HG03280 (cell line): ENCODE measurements around the gene PGAM1.
"Not testable (repeated sequence)": the region's sequence is repeated elsewhere in the genome, so short reads cannot be mapped to it uniquely, and the experiment has no call there.

ENCODE experiments used
- ATAC-seq: cut with Tn5 transposase; IDR thresholded peaks from one replicate; pipeline ENCODE4 v1.9.1; 2021; ENCODE audit warnings: mild to moderate bottlenecking, moderate library complexity; ENCODE audit not compliant: unreplicated experiment

The PGAM1 gene

DNA sequence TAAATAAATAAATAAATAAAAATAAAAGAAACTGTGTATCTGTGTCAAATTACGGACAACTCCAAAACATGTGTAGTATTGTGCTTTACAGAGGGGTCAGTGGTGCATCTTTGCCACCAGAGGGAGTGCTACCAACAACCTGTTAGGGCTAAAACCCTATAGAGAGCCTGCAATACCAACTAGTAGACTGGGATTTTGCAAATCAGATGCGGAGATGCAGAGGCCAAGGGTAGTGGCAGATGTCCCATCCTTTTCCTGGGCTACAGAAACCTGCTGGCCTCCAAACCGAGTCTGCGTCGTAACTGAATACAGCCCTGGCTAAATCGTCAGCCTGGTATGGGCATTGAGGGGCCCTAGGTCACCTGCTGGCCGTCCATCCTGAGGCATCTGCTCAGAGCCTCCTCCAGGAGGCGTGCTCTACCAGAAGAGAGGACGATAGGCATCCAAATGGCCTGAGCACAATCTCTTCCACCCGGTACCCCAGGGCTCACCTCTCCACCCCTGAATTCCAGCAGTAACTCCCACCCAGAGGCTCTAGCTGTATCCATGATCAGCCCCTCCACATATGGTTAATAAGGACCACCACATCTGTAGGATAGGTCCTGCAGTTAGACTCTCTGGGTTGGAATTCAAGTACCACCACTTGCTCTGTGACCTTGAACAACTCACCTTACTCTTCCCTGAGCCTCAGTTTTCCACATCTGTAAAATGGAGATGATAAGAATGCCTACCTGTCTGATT lies 18.6 kb upstream of the PGAM1 start:
- ATAC-seq: peak; percentile 91

DNA sequence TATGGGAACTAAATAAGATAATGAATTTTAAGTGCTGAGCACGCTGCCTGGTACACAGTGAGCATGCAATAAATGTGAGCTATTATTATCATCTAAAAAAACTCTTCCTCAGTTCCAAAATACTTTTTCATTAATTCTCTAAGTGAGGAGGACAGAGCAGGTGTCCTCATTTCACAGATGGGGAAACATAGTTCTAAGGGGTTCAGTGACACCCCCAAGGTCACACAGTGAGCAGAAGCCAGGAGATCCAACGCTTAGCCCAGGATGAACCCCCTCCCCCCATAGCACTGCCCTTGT lies 18.1 kb upstream of the PGAM1 start:
- no peak for ATAC-seq

DNA sequence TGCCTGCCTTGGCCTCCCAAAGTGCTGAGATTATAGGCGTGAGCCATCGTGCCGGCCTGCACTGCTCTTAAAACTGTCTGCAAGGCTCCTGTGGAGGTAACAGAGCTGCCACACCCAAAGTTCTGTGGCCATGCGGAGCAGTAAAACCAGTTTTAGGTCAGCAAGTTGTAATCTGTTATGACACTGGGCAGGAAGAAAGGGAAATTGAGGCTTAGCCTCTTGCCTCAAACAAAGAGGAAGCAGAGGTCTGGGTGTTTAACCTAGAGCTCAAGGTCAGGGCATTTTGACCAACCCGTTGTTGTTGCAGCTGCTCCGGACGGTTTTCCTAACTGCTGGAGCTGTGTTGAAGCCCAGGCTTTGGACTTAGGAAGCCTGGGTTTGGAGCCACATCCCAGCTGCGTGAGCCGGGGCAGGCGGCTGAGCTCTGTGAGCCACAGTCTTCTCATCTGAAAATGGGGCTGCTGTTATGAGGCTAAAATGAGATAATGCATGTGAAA lies 17.4 kb upstream of the PGAM1 start:
- ATAC-seq: no peak

DNA sequence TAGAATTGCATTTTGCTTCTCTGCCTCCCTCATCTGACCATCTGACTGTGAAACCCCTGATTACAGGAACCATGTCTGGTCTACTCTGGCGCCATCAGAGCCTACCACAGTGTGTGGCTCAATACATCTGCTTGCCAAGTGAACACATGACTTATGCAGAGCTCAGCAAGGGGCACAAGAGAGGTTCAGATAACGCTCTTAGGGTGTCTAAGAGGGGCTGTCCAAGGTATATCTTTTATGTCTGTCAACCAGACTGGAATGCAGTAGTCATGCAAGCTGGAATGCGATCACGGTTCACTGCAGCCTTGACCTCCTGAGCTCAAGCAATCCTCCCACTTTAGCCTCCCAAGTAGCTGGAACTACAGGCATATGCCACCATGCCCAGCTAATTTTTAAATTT lies 14.6 kb upstream of the PGAM1 start:
- no peak for ATAC-seq

DNA sequence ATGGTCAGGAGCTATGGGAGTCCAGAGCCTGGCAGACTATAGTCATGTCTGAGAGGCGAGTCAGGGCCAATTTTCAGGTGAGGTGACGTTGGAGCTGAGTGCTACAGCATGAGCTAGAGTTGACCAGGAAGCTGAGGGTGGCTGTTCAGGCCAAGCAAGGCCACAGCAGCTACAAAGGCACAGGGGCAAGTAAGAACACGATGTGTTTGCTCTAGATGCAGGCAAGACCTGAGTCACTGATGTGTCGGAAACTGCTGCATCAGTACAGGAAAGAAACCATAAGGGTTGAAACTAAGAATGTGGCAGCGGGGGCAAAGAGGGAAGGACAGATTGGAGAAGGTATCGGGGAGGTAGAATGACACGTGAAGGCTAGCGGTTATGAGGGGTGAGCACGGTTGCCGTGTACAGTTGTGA lies 13.1 kb upstream of the PGAM1 start:
- peak; percentile 77 for ATAC-seq

DNA sequence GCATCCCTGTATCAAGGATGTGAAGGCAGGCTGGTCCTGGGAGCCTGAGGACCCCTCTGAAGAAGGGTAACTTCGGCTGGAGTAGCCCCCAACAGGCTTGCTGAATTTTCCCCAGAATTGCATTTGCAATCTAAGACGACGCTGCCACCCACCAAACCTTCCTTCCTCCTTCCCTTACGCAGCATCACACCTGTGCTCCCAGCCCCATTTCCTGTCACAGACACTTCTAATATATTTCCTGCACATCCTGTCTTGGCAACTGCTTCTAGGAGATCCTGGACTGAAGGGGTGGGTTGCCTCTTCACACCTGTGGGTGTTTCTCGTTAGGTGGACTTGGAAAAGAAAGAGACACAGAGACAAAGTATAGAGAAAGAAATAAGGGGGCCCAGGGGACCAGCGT lies 9.4 kb upstream of the PGAM1 start:
- ATAC-seq: no peak

DNA sequence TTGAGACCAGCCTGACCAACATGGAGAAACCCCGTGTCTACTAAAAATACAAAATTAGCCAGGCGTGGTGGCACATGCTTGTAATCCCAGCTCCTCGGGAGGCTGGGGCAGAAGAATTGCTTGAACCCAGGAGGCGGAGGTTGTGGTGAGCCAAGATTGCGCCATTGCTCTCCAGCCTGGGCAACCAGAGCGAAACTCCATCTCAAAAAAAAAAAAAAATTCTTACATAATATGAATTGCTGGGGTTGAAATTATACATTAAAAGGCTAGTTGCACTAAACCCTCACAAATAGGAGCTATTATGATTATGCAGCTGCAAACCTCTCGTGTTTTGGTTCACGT lies 2.3 kb upstream of the PGAM1 start:
- not testable (repeated sequence) for ATAC-seq

DNA sequence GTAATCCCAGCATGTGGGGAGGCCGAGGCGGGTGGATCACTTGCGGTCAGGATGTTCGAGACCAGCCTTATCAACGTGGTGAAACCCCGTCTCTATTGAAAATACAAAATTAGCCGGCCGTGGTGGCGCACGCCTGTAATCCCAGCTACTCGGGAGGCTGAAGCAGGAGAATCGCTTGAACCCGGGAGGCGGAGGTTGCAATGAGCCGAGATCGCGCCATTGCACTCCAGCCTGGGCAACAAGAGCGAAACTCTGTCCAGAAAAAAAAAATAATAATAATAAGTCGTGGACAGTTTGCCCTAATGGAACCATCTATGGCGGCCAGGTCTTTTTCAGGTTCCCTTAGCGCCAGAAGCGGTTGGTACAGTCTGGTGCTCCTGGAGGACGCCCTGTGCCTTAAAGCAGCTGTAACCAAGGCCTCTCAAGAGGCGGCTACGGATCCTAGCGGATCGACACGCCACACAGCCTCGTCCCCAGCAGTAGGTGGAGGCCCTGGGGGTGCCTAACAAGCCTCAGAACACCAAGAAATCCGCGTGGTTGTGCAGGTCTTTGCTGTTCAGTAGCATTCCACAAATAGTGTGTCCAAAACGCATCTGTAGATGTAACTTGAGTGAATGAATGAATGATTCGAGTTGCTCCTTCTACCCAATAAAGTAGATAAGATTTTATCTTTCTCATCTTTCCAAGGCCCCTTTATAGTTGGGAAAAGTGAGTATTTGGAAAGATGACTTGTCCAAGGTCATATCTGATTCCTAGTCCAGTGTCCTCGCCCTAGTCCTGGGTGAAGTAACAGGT lies 982 bp downstream of the PGAM1 start:
- no peak for ATAC-seq

DNA sequence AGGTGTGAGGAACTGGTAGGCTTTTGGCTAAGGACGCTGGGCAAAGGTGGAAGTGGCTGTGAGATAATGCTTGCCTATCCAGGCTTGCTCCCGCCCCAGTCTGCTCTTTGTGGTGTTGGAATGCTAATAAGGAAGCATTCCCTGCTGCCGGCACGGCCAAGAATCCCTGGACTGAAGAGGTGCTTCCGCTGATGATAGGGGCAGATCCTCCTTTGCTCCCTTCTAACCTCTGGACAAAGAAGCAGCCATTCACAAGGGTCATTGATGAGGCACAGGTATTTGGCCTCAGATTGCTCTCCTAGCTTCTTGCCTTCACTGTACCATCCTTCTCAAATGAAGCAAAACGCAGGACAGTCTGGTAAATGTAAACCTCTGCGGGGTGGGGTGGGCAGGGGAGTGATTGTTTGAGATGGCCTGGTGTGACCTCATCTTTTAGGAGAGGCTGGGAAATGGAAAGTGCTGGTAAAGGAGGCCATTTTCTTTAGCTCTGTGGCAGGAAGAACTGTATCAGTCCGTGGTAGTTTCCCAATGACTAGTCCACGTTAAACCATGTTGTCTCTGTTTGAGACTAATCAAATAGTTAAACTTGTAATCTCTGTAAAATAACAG lies 1.7 kb downstream of the PGAM1 start:
- ATAC-seq: no peak

DNA sequence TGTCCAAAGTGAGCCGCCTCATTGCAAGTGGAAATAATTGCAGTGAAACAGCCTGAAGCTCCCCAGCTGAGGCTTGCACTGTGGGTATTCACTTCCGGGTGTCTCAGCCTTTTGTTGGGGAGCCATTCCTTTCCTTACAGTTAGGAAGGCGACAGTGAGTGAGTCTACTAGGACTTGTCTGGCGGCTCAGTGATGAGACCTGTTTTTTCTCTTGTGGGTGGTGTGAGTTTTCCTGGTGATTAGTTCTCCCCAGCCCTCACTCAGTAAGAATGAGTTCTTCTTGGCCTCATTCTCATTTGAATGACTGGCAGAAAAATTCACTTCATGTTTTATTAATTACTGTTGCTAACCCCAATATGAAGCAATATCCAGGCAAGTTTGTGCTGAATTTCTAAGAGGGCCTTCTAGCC lies 2.6 kb downstream of the PGAM1 start:
- no peak for ATAC-seq

DNA sequence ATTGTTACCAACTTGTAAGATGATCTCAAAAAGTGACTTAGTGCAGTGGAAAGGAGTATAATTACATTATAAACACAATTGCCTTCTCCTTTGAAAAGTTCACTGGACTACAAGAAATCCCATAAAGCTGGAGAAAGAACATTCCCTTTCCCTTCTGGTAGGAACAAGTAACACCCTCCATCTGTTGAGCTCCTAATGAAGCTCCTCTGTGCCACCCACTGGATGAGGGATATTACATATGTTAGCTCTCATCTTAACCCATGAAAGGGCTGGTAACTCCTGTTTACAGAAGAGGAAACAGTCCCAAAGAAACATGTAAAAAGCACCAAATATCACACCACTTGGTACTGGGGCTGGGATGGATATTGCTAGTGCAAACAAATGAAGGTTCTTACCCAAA lies 8.1 kb downstream of the PGAM1 start:
- ATAC-seq: no peak

DNA sequence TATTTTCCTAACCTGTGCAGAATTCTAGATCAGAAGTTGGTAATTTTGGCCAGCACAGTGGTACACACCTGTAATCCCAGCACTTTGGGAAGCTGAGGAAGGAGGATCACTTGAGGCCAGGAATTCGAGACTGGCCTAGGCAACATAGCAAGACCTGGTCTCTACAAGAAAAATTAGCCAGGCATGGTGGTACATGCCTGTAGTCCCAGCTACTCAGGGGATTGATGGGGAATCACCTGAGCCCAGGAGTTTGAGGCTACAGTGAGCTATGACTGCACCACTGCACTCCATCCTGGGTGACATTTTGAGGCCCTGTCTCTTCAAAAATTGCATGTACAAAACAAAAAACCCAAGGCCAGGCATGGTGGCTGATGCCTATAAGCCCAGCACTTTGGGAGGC lies 8.6 kb downstream of the PGAM1 start:
- ATAC-seq: no peak

DNA sequence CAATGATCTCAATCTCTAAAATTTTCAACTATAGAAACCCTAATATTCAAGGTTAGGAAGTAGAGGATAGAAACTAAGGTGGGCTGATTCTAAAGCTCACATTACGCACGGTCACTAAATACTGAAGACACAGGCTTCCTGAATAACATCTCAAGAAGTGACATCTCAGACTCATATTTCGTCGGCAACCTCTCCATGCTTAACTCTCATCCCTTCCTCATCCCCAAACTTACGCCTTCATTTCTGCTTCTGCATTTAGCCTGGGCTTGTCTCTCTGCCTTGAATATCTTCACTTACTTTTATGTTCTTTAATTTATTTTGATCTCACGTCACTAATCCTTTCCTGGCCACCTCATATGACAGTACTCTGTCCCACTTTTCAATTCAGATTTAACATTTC lies 9.2 kb downstream of the PGAM1 start:
- ATAC-seq: no peak

DNA sequence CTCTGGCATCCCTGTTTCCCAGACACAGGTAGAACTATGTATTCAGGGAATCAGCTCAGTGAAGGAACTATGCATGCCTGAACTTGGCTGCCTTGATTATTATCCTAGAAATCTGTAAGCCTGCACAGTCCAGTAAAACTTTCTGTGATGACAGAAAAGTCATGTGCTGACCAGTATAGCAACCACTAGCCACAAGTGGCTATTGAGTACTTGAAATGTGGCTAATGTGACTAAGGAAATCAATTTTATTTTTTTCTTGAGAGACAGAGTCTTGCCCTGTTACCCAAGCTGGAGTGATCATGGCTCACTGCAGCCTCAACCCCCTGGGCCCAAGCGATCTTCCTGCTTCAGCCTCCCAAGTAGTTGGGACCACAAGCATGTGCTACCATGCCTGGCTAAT lies 16.3 kb downstream of the PGAM1 start:
- no peak for ATAC-seq

DNA sequence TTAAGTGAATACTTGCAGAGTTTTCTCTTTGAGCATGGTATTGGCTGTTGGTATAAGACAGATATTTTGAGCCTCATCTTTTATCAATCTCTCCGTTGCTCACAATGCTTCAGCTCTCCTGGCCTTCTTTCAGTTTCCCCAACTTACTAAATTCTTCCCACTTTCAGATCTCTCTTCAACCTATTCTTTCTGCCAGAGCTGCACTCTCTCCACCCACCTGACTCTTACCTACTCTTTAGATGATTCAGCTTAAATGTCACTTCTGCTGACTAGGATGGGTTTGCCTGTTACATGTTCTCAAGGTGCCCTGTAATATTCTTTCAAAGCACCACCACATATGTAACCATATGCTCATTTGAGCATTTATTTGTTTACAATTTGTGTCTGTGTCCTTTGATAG lies 18.2 kb downstream of the PGAM1 start:
- no peak for ATAC-seq

DNA sequence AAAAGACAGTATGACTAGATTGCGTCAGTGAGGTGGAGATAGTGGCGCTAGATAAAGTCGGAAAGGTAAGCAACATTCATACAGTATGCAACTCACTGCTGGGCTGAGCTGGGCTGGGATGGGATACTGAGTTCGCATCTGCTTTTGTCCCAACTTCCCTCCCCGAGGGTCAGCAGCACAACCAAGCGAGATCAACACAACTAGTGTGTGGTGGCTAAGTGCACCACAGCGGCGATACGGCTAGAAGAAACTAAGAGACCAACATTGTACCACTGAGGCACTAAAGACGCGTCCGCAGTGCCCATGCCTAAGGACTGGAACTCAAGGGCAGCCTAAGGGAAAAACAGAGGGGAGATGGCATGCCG lies 19.3 kb downstream of the PGAM1 start:
- peak; percentile 7 for ATAC-seq

DNA sequence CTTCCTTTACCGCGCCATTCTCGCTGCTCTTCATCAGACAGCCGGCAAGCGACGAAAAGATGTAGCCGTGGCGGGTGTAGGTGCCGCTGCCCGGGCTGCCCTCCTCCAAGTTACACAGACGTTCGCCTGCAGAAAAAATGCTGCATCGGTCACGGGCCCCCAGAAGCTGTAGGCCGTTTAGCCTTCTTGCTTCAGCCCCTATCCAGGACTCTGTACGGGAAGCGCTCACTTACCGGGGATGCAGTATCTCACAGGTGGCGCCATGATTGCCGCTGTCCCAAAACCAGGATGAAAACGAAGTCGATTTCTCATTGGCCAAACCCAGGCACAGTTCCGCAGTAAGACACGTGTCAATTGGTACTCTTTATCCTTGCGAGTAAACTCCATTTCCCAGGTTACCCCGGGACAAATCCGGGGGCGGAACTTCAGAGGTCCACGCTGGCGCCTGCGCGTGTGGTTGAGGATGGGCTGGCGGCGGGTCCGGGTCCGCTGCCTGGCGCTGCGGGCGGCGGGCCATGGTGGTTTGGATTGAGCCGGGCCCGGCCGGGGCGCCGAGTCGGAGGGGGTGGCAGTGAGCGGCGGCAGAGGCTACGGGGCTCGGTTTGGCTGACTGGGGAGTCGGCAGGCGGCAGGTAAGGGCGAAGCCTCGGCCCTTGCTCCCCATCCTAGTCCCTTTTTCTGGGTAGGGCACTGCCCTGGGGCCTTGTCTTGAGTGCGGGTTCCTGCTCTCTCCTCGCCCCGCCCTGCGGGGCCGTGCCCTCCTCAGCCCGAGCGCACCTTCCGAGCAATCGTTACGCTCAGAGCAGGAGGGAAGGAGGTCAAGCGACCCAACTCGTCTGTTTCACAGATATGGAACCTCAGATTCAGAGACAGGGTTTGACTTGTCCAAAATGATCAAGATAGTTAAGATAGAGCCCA lies 20.0 kb downstream of the PGAM1 start, which contains the start of the genes EXOSC1 and ZDHHC16:
Gene EXOSC1 (minus strand): TSS at position 285 of the 918 bp plus-strand sequence. CDS start 21 bp downstream, at position 264.
Gene ZDHHC16 (plus strand): TSS at position 454 of the 918 bp plus-strand sequence. CDS start 5,501 bp downstream, outside the sequence.
- ATAC-seq: peak; percentile 97

DNA sequence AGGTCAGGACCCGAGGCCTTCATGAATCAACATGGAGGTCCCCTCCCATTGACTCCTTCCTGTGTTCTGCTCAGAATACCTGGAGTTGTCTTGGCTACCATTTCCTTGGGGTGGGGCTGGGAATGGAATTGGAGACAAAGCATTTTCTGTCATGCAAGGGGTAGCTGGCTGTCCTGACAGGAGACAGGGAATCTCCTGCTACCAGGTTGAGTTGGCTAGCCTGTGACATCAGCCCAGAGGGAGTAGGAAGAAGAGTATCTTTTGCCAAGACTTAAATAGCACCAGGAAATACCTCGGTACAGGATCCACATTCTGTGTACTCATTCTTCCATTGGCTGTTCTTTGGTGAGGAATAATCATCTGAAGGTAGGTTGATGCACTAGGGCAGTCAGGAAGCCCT lies 24.8 kb downstream of the PGAM1 start:
- no peak for ATAC-seq

DNA sequence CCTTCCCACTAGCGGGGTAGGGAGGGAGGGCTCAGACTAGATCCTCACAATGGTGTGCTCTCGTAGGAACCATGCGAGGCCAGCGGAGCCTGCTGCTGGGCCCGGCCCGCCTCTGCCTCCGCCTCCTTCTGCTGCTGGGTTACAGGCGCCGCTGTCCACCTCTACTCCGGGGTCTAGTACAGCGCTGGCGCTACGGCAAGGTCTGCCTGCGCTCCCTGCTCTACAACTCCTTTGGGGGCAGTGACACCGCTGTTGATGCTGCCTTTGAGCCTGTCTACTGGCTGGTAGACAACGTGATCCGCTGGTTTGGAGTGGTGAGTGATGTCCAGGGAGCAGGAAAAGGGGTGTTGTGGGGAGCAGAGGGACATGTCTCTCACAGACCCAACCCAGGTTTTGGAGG lies 25.6 kb downstream of the PGAM1 start:
- ATAC-seq: no peak

DNA sequence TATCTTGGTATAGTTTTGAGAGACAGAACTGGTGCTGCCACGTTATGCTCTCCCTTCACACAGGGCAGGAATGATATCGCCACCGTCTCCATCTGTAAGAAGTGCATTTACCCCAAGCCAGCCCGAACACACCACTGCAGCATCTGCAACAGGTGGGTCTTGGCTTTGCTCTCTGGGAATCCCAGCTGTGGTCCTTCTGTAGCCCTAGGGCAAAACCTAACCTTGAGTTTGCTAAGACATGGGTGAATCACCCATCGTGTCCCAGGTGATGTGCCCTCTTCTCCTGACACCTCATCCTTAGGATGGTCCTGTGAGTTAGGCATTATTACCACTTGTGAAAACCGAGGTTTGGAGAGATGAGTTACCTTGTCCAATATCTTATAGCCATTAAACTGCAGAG lies 26.4 kb downstream of the PGAM1 start:
- ATAC-seq: no peak
